Ishikawa (cell line): ENCODE measurements around the gene ATXN1.

Experiments used
- CEBPB ChIP-seq: IDR thresholded peaks from 2 replicates; pipeline ENCODE4 v1.6.1; 2012
- CREB1 ChIP-seq: IDR thresholded peaks from 2 replicates; pipeline ENCODE4 v1.6.1; 2012; ENCODE audit warnings: low read depth
- EGR1 ChIP-seq: IDR thresholded peaks from 2 replicates; pipeline ENCODE4 v1.6.1; 2012
- EP300 ChIP-seq: IDR thresholded peaks from 2 replicates; pipeline ENCODE4 v1.6.1; 2012; ENCODE audit warnings: borderline replicate concordance
- FOXM1 ChIP-seq: IDR thresholded peaks from 2 replicates; pipeline ENCODE4 v1.6.1; 2012; ENCODE audit warnings: low read depth, borderline replicate concordance
- MAX ChIP-seq: IDR thresholded peaks from 2 replicates; pipeline ENCODE4 v1.6.1; 2012
- NFIC ChIP-seq: IDR thresholded peaks from 2 replicates; pipeline ENCODE4 v1.6.1; 2012
- RAD21 ChIP-seq: IDR thresholded peaks from 2 replicates; pipeline ENCODE4 v1.6.1; 2012; ENCODE audit warnings: low read depth
- REST ChIP-seq: IDR thresholded peaks from 2 replicates; pipeline ENCODE4 v1.6.1; 2012; ENCODE audit warnings: low read depth, mild to moderate bottlenecking
- TAF1 ChIP-seq: IDR thresholded peaks from 2 replicates; pipeline ENCODE4 v1.6.1; 2012; ENCODE audit warnings: low read depth, mild to moderate bottlenecking
- TCF12 ChIP-seq: IDR thresholded peaks from 2 replicates; pipeline ENCODE4 v1.6.1; 2012; ENCODE audit warnings: low read depth
- TEAD4 ChIP-seq: IDR thresholded peaks from 2 replicates; pipeline ENCODE4 v1.6.1; 2012
- USF1 ChIP-seq: IDR thresholded peaks from 2 replicates; pipeline ENCODE4 v1.6.1; 2012
- YY1 ChIP-seq: IDR thresholded peaks from 2 replicates; pipeline ENCODE4 v1.6.1; 2012; ENCODE audit warnings: low read depth
- ZBTB7A ChIP-seq: IDR thresholded peaks from 2 replicates; pipeline ENCODE4 v1.6.1; 2012; ENCODE audit warnings: low read depth

ATXN1 gene

GRCh38 chr6:16622193-16622592 is 139.1 kb downstream of the ATXN1 start:
- TF ChIP-seq TAF1 (no peak), NFIC (no peak), TCF12 (no peak), ZBTB7A (no peak), CREB1 (no peak), RAD21 (no peak), FOXM1 (no peak), TEAD4 (no peak), REST (no peak)

DNA sequence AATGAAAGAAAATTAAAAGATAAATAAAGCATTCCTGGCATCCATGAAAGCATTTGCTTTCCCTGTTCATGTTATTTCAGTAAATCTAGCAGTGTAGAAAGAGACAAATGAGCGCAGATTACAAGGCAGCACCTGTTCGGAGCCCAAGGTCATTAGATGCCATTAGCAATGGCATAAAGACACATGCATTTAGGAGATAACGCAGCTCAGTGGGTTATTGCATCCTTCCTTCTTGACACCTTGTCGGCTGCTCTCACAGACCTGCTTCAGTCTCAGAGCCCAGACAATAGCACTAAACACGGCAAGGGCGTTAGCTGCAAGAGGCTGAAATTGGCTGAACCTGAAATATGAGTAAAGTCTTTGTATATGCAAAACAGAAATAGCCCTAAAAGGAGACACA is 140.3 kb downstream of the ATXN1 start:
- TF ChIP-seq YY1, result no peak

GRCh38 chr6:16619777-16620176 is 141.5 kb downstream of the ATXN1 start:
- TF ChIP-seq MAX, result no peak
- no peak for TF ChIP-seq ZBTB7A
- no peak for TF ChIP-seq EP300
- TF ChIP-seq USF1, result no peak
- no peak for TF ChIP-seq TEAD4
- TF ChIP-seq FOXM1, result no peak
- no peak for TF ChIP-seq RAD21
- no peak for TF ChIP-seq TCF12
- TF ChIP-seq YY1, result no peak
- no peak for TF ChIP-seq CEBPB

- TF ChIP-seq TEAD4, result no peak
- TF ChIP-seq ZBTB7A, result no peak
- TF ChIP-seq MAX, result no peak
- no peak for TF ChIP-seq EGR1
- TF ChIP-seq RAD21, result no peak
- no peak for TF ChIP-seq EP300
- no peak for TF ChIP-seq USF1
- no peak for TF ChIP-seq YY1
- no peak for TF ChIP-seq CEBPB
- no peak for TF ChIP-seq NFIC
- no peak for TF ChIP-seq REST
- no peak for TF ChIP-seq CREB1
- TF ChIP-seq TAF1, result no peak
These were observed 142.3 kb downstream of the ATXN1 start for GRCh38 chr6:16618962-16619361.

DNA sequence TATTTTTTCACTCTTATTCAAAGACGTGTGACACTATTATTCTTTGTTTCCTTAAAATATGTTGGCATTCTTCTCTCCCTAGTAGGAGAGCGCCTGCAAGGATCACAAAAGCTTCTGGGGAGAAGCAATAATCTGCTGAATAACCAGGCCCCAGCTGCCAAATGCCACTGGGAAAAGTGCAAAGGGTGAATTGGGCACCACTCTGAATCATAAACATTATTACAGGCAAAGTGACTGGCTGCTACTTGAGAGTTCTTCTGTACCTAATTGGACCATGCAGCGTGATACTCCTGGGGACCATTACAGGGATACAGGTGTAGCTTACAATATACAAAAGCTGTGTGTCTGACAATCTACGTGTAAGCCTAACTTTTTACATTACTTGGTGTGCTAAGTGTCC is 152.8 kb downstream of the ATXN1 start:
- TF ChIP-seq MAX (no peak), CEBPB (no peak), EP300 (no peak), TAF1 (no peak), EGR1 (no peak), CREB1 (no peak), NFIC (no peak), TEAD4 (no peak), TCF12 (no peak), YY1 (no peak), RAD21 (no peak), USF1 (no peak), REST (no peak), FOXM1 (no peak), ZBTB7A (no peak)
